Mucosa of rectum (tissue), 2 donors: Measurements from ENCODE around the gene SPTBN4.
"Not testable (repeated sequence)": the region's sequence is repeated elsewhere in the genome, so short reads cannot be mapped to it uniquely, and the experiment has no call there.

ENCODE experiments used
- H3K27ac ChIP-seq, 2 donors: one replicate each; pipeline ENCODE4 v1.7.0; 2013; ENCODE audit warnings: inconsistent platforms in 2 of 2, low read depth in 2 of 2, low read length in 2 of 2
- H3K27me3 ChIP-seq, 2 donors: one replicate each; pipeline ENCODE4 v1.7.0; 2013; ENCODE audit warnings: low read length in 2 of 2; ENCODE audit not compliant: control insufficient read depth in 2 of 2, insufficient read depth in 2 of 2
- H3K36me3 ChIP-seq, 2 donors: one replicate each; pipeline ENCODE4 v1.7.0; 2013; ENCODE audit warnings: low read length in 2 of 2; ENCODE audit not compliant: control insufficient read depth in 2 of 2, insufficient read depth in 2 of 2
- H3K4me1 ChIP-seq, 2 donors: one replicate each; pipeline ENCODE4 v1.7.0; 2013; ENCODE audit warnings: low read length in 2 of 2, mild to moderate bottlenecking in 1 of 2; ENCODE audit not compliant: control insufficient read depth in 2 of 2, insufficient read depth in 2 of 2
- H3K4me3 ChIP-seq, 2 donors: one replicate each; pipeline ENCODE4 v1.7.0; 2013; ENCODE audit warnings: low read length in 2 of 2
- H3K9ac ChIP-seq, 2 donors: one replicate each; pipeline ENCODE4 v1.7.0; 2013; ENCODE audit warnings: low read length in 2 of 2, low read depth in 1 of 2, mild to moderate bottlenecking in 1 of 2
- H3K9me3 ChIP-seq, 2 donors: one replicate each; pipeline ENCODE4 v1.7.0; 2013; ENCODE audit warnings: low read length in 2 of 2; ENCODE audit not compliant: control insufficient read depth in 2 of 2
- donor health status: healthy.
- donor health status: Normal muscosa, but diverticular disease.

SPTBN4 gene

DNA sequence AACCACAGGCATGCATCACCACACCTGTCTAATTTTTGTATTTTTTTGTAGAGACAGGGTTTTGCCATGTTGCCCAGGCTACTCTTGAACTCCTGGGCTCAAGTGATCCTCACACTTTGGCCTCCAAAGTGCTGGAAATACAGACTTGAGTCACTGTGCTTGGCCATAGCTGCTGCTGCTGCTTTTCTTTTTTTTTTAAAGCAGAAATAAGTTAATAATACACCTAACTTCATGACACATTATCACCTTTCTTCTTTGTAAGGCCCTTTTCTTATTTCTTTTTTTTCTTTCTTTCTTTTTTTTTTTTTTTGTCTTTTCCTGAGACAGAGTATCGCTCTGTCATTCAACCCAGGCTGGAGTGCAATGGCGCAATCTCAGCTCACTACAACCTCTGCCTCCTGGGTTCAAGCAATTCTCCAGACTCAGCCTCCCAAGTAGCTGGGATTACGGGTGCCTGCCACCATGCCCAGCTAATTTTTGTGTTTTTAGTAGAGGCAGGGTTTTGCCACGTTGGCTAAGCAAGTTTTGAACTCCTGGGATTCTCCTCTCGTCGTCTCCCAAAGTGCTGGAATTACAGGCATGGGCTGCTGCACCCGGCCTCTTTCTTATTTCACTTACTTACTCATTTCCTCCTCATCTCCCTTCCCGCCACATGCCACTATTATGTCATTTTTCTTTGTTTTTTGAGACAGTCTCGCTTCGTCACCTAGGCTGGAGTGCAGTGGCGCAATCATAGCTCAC, 118.6 kb downstream of the SPTBN4 start:
- Histone ChIP-seq H3K4me1 (no peaks in the 10 kb centered on the region), H3K4me3 (no peak overlapping the region), H3K36me3 (peaks cover 27 to 45% of the 10 kb centered on the region in 2 donors), H3K9ac (no peak overlapping the region), H3K27me3 (no peaks in the 10 kb centered on the region), H3K9me3 (no peaks in the 10 kb centered on the region), H3K27ac (no peak overlapping the region)

DNA sequence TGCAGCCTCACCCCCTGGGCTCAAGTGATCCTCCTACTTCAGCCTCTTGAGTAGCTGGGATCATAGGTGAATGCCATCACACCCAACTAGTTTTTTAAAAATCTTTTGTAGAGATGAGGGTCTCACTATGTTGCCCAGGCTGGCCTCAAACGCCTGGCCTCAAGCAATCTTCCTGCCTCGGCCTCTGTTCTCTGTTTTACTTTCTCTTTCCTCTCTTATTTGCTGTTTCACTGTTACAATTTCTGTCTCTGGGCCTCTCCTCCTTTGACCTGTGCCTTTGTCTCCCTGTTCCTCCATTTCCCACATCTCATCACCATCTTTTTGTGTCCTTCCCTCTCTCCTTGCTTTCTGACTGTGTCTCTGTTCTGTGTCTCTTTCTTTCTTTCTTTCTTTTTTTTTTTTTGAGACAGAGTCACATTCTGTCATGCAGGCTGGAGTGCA, 119.2 kb downstream of the SPTBN4 start:
- Histone ChIP-seq H3K4me1 (no peaks in the 10 kb centered on the region), H3K27me3 (no peaks in the 10 kb centered on the region), H3K36me3 (peaks cover 27 to 39% of the 10 kb centered on the region in 2 donors), H3K9me3 (no peaks in the 10 kb centered on the region), H3K27ac (no peak overlapping the region), H3K9ac (no peak overlapping the region), H3K4me3 (no peak overlapping the region)

DNA sequence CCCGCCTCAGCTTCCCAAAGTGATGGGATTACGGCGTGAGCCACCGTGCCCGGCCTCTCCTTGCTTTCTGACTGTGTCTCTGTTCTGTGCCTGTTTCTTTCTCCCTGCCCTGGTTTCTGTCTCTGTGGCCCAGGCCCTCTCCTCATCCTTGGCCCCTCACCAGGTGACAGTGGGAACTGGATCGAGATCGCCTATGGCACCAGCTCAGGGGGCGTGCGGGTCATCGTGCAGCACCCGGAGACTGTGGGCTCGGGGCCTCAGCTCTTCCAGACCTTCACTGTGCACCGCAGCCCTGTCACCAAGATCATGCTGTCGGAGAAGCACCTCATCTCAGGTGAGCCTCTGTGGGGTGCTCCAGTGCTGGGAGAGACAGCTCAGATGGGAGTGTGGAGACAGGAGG, 119.8 kb downstream of the SPTBN4 start:
- no peaks in the 10 kb centered on the region for H3K4me1 ChIP-seq
- no peak overlapping the region for H3K27ac ChIP-seq
- no peak overlapping the region for H3K9ac ChIP-seq
- H3K4me3 ChIP-seq: no peak overlapping the region
- H3K36me3 ChIP-seq: peaks cover 27 to 35% of the 10 kb centered on the region in 2 donors
- no peaks in the 10 kb centered on the region for H3K27me3 ChIP-seq
- H3K9me3 ChIP-seq: no peaks in the 10 kb centered on the region

DNA sequence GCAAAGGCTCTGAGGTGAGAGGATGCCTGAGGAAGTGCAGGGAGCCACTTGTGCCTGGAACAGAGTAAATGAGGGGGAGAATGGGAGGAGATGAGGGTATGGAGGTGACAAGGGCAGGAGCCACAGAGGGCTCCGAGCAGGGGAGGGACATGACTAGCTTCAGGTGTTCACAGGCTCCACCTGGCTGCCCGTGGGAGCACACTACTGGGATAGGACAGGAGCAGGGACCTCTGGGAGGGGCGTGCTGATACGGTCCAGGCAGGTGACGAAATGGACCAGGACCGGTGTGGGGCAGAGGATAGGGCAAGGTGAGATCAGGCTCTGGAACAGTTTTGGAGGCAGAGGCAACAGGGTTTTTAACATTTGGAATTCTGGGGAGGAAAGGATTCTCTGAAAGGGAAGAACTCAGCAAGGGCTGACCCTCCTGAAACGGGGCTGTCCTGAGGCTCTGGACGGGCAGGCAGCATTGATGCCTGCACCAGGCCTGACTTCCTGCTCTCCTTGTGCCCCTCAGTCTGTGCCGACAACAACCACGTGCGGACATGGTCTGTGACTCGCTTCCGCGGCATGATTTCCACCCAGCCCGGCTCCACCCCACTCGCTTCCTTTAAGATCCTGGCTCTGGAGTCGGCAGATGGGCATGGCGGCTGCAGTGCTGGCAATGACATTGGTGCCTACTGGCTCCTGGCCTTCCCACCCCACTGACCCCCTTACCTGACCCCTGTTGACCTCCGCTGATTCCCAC, 121.5 kb downstream of the SPTBN4 start:
- Histone ChIP-seq H3K9ac (no peak overlapping the region), H3K4me1 (no peaks in the 10 kb centered on the region), H3K27ac (no peak overlapping the region), H3K4me3 (no peak overlapping the region), H3K27me3 (no peaks in the 10 kb centered on the region), H3K9me3 (no peaks in the 10 kb centered on the region), H3K36me3 (peaks cover 18 to 23% of the 10 kb centered on the region in 2 donors)

DNA sequence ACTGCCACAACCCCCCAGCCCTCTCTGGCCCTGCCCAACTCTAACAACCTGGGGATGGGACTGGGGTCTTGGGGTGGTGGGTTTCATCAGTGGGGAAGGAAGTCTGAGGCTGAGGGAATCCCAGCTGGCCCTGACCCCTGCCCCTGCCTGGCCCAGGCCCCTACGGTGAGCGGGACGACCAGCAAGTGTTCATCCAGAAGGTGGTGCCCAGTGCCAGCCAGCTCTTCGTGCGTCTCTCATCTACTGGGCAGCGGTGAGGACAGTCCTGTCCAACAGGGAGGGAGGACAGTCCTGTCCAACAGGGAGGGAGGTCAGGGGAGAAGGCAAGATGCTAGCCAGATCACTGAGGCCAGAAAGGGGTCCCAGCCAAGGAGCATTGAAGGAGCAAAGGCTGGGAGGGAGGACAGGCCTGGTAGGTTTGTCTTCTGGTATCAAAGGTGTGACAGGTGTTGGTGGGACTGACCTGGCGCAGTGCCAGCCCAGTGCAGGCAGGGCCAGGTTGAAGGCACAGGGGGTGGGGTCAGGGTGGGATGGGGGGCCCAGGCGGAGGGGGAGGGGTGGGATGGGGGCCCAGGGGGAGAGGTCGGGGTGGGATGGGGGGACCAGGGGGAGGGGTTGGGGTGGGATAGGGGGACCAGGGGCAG, 122.2 kb downstream of the SPTBN4 start:
- Histone ChIP-seq H3K4me1 (no peaks in the 10 kb centered on the region), H3K27ac (no peak overlapping the region), H3K9me3 (no peaks in the 10 kb centered on the region), H3K36me3 (peaks cover 16 to 21% of the 10 kb centered on the region in 2 donors), H3K27me3 (no peaks in the 10 kb centered on the region), H3K4me3 (no peak overlapping the region), H3K9ac (no peak overlapping the region)

DNA sequence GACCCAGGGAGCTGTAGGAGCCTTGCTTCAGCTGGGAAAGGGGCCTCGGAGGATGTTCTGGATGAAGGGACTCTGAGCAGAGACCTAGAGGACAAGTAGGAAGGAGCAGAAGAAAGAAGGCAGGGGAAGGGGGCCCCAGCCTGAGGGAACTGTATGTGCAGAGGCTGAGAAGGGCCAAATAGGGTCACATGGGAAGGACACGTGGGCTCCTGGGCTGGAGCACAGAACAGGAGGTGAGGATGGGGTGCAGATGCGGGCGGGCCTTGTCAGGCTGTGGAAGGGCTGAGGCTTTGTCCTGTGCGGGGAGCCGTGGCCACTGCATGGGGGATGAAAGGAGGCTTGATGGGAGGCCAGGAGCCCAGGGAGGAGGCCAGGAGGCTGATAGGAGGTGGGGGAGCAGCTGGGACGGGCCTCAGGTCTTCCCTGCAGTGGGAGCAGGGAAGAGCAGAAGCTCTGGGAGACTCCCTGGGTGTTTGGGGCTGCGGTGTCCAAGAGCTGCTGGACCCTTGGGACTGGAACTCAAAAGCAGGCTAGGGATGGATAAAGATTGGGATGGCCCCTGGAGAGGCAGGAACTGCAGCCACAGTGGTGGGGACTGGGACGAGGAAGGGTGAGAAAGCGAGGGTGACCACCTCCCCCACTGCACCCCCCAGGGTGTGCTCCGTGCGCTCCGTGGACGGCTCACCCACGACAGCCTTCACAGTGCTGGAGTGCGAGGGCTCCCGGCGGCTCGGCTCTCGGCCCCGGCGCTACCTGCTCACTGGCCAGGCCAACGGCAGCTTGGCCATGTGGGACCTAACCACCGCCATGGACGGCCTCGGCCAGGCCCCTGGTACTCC, 123.0 kb downstream of the SPTBN4 start:
- peaks cover 11 to 19% of the 10 kb centered on the region in 2 donors for H3K36me3 ChIP-seq
- no peaks in the 10 kb centered on the region for H3K9me3 ChIP-seq
- H3K27ac ChIP-seq: no peak overlapping the region
- H3K9ac ChIP-seq: no peak overlapping the region
- H3K27me3 ChIP-seq: no peaks in the 10 kb centered on the region
- peaks cover 0 to 3% of the 10 kb centered on the region in 2 donors for H3K4me1 ChIP-seq
- H3K4me3 ChIP-seq: no peak overlapping the region

DNA sequence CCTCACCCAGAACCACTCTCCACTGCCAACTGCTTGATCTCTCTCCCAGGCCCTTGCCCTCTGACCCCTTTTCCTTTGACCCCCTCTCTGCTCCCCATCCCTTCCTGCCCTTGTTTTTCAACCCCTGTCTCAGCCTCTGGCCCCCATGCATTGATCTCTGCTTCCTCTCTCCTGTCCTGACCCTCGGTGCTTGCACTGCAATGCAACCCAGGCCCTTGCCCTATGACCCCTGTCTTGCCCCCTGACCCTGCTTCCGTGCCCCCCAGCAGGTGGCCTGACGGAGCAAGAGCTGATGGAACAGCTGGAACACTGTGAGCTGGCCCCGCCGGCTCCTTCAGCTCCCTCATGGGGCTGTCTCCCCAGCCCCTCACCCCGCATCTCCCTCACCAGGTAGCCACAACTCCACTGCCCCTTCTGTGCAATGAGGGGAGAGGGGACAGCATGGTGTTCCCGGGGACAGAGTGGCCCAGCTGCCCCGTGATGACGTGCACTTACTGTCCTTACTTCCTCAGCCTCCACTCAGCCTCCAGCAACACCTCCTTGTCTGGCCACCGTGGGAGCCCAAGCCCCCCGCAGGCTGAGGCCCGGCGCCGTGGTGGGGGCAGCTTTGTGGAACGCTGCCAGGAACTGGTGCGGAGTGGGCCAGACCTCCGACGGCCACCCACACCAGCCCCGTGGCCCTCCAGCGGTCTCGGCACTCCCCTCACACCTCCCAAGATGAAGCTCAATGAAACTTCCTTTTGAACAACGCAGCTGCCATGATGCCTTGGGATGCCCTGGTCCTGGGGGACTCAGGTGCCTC, 123.9 kb downstream of the SPTBN4 start:
- Histone ChIP-seq H3K27ac (no peak overlapping the region), H3K9me3 (no peaks in the 10 kb centered on the region), H3K9ac (no peak overlapping the region), H3K4me3 (no peak overlapping the region), H3K36me3 (peaks cover 11 to 14% of the 10 kb centered on the region in 2 donors), H3K4me1 (peaks cover 0 to 3% of the 10 kb centered on the region in 2 donors), H3K27me3 (no peaks in the 10 kb centered on the region)

DNA sequence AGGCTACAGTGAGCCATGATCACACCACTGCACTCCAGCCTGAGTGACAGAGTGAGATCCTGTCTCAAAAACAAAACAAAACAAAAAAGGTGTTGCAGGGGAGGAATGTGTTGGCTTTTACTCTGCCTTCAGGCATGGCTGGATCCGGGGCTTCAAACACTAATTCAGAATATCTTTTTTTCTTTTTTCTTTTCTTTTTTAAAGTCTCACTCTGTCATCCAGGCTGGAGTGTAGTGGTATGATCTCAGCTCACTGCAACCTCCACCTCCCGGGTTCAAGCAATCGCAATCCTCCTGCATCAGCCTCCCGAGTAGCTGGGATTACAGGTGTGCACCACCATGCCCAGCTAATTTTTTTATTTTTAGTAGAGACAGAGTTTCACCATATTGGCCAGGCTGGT, 124.9 kb downstream of the SPTBN4 start:
- not testable (repeated sequence) for H3K4me1 ChIP-seq, H3K9me3 ChIP-seq, H3K9ac ChIP-seq, H3K27me3 ChIP-seq, H3K4me3 ChIP-seq, H3K27ac ChIP-seq
- peaks cover 10% of the 10 kb centered on the region in 2 donors for H3K36me3 ChIP-seq

DNA sequence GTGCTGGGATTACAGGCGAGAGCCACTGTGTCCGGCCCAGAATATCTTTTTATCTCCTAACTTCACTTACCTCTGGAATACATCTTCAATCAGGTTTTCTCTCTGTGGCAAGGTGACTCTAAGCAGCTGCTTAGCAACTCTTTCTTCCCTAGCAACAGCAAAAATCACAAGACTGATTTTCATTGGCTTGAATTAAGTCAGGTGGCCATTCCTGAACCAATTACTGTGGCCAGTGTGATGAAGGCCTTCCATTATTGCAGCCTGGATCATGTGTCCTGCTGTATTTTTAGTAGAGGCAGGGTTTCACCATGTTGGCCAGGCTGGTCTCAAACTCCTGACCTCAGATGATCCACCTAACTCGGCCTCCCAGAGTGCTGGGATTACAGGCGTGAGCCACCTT, 125.4 kb downstream of the SPTBN4 start:
- peaks cover 0 to 7% of the 10 kb centered on the region in 2 donors for H3K27me3 ChIP-seq

More for the DNA sequence above, 125.4 kb downstream of the SPTBN4 start:
- Histone ChIP-seq H3K9ac (no peak overlapping the region), H3K4me3 (no peak overlapping the region), H3K36me3 (peaks cover 6 to 8% of the 10 kb centered on the region in 2 donors), H3K27ac (no peak overlapping the region), H3K4me1 (peaks cover under 1 to 3% of the 10 kb centered on the region in 2 donors), H3K9me3 (no peaks in the 10 kb centered on the region)
